Mesodermal cell (in vitro differentiated cells): ENCODE measurements around the gene PRKCI.

Experiments used
- H3K27ac ChIP-seq: 2 replicates; pipeline ENCODE4 v1.7.0; 2013; ENCODE audit warnings: mild to moderate bottlenecking, low read depth, low read length, moderate library complexity; ENCODE audit not compliant: severe bottlenecking
- H3K36me3 ChIP-seq: 2 replicates; pipeline ENCODE4 v1.7.1; 2013; ENCODE audit warnings: mild to moderate bottlenecking, low read length, moderate library complexity; ENCODE audit not compliant: control insufficient read depth, insufficient read depth
- H3K4me1 ChIP-seq: one replicate; pipeline ENCODE4 v1.7.1; 2013; ENCODE audit warnings: mild to moderate bottlenecking, low read length; ENCODE audit not compliant: insufficient read depth, control insufficient read depth, poor library complexity, severe bottlenecking
- H3K4me3 ChIP-seq: 2 replicates; pipeline ENCODE4 v1.7.0; 2013; ENCODE audit warnings: low read length, control low read depth, mild to moderate bottlenecking; ENCODE audit not compliant: insufficient read depth, poor library complexity, severe bottlenecking; ENCODE audit errors: extremely low read depth
- H3K9me3 ChIP-seq: 2 replicates; pipeline ENCODE4 v1.7.1; 2013; ENCODE audit warnings: mild to moderate bottlenecking, low read length, moderate library complexity; ENCODE audit not compliant: control insufficient read depth
- WGBS, 2 experiments: methylation state at CpG; one replicate each; pipeline ENCODE4 v1.1.5; 2013; ENCODE audit warnings: missing lambda C conversion rate in 2 of 2; ENCODE audit not compliant: insufficient coverage in 2 of 2; 5-methylcytosine and 5-hydroxymethylcytosine counted together

The PRKCI gene

GRCh38 chr3:170225166-170225565 is 2.9 kb downstream of the PRKCI start:
- H3K4me1 ChIP-seq = no peaks in the 10 kb centered on the region
- peaks cover 5% of the 10 kb centered on the region for H3K36me3 ChIP-seq
- H3K4me3 ChIP-seq = no peak overlapping the region
- no peak overlapping the region for H3K27ac ChIP-seq
- no peaks in the 10 kb centered on the region for H3K9me3 ChIP-seq
- 100% methylated on average over 1 of the region's 1 CpG; no CpG with 5 or more reads in 1 of the 2 experiments for WGBS, 2 experiments

GRCh38 chr3:170226426-170226960 is 4.3 kb downstream of the PRKCI start:
- Histone ChIP-seq H3K4me3 (no peak overlapping the region), H3K9me3 (no peaks in the 10 kb centered on the region), H3K4me1 (no peaks in the 10 kb centered on the region), H3K27ac (no peak overlapping the region), H3K36me3 (peaks cover 5% of the 10 kb centered on the region)
- WGBS, 2 experiments = no CpG with 5 or more reads among the region's 1 CpG

- Histone ChIP-seq H3K9me3 (no peaks in the 10 kb centered on the region), H3K4me3 (no peak overlapping the region), H3K36me3 (peaks cover 5% of the 10 kb centered on the region), H3K27ac (no peak overlapping the region), H3K4me1 (no peaks in the 10 kb centered on the region)
- 60% methylated on average over 1 of the region's 2 CpGs; no CpG with 5 or more reads in 1 of the 2 experiments for WGBS, 2 experiments
Observed at GRCh38 chr3:170228093-170228766, 6.0 kb downstream of the PRKCI start.

- 93 to 96% methylated on average over 5 of the region's 5 CpGs for WGBS, 2 experiments
- Histone ChIP-seq H3K9me3 (no peaks in the 10 kb centered on the region), H3K27ac (no peak overlapping the region)
Observed at GRCh38 chr3:170232266-170232665, 10.0 kb downstream of the PRKCI start.

GRCh38 chr3:170233530-170233929 is 11.3 kb downstream of the PRKCI start:
- no peak overlapping the region for H3K27ac ChIP-seq
- H3K36me3 ChIP-seq = peaks cover 26% of the 10 kb centered on the region
- no peak overlapping the region for H3K4me3 ChIP-seq
- no peaks in the 10 kb centered on the region for H3K4me1 ChIP-seq
- WGBS, 2 experiments = 100% methylated on average over 1 to 3 of the region's 6 CpGs
- H3K9me3 ChIP-seq = no peaks in the 10 kb centered on the region

More at GRCh38 chr3:170232266-170232665, 10.0 kb downstream of the PRKCI start:
- Histone ChIP-seq H3K36me3 (peaks cover 20% of the 10 kb centered on the region), H3K4me1 (no peaks in the 10 kb centered on the region), H3K4me3 (no peak overlapping the region)

- Histone ChIP-seq H3K27ac (no peak overlapping the region), H3K9me3 (no peaks in the 10 kb centered on the region), H3K4me3 (no peak overlapping the region), H3K4me1 (no peaks in the 10 kb centered on the region), H3K36me3 (peaks cover 38% of the 10 kb centered on the region)
- WGBS, 2 experiments = no CpG with 5 or more reads among the region's 1 CpG
Observed at GRCh38 chr3:170240142-170240541, 17.9 kb downstream of the PRKCI start.

GRCh38 chr3:170240671-170241070 is 18.4 kb downstream of the PRKCI start:
- Histone ChIP-seq H3K4me3 (no peak overlapping the region), H3K4me1 (no peaks in the 10 kb centered on the region), H3K9me3 (no peaks in the 10 kb centered on the region), H3K27ac (no peak overlapping the region), H3K36me3 (peaks cover 39% of the 10 kb centered on the region)

GRCh38 chr3:170244576-170244975 is 22.4 kb downstream of the PRKCI start:
- WGBS, 2 experiments = 80 to 100% methylated on average over 1 of the region's 2 CpGs
- peaks cover 34% of the 10 kb centered on the region for H3K36me3 ChIP-seq
- no peak overlapping the region for H3K27ac ChIP-seq
- H3K9me3 ChIP-seq = no peaks in the 10 kb centered on the region
- H3K4me3 ChIP-seq = no peak overlapping the region
- H3K4me1 ChIP-seq = no peaks in the 10 kb centered on the region

- H3K9me3 ChIP-seq = no peaks in the 10 kb centered on the region
- no peaks in the 10 kb centered on the region for H3K4me1 ChIP-seq
- no peak overlapping the region for H3K4me3 ChIP-seq
- H3K36me3 ChIP-seq = peaks cover 30% of the 10 kb centered on the region
- WGBS, 2 experiments = 100% methylated on average over 1 of the region's 1 CpG
- H3K27ac ChIP-seq = no peak overlapping the region
Observed at GRCh38 chr3:170247875-170248274, 25.7 kb downstream of the PRKCI start.

GRCh38 chr3:170256597-170256996 is 34.4 kb downstream of the PRKCI start:
- no peak overlapping the region for H3K27ac ChIP-seq
- H3K4me1 ChIP-seq = peaks cover 4% of the 10 kb centered on the region
- no peaks in the 10 kb centered on the region for H3K9me3 ChIP-seq
- no CpG with 5 or more reads among the region's 3 CpGs for WGBS, 2 experiments
- H3K36me3 ChIP-seq = peaks cover 24% of the 10 kb centered on the region
- H3K4me3 ChIP-seq = no peak overlapping the region

- H3K9me3 ChIP-seq = no peaks in the 10 kb centered on the region
- H3K4me1 ChIP-seq = peaks cover 4% of the 10 kb centered on the region
- peaks cover 25% of the 10 kb centered on the region for H3K36me3 ChIP-seq
- 94 to 100% methylated on average over 1 to 2 of the region's 2 CpGs for WGBS, 2 experiments
- no peak overlapping the region for H3K27ac ChIP-seq
- H3K4me3 ChIP-seq = no peak overlapping the region
Observed at GRCh38 chr3:170257145-170257544, 34.9 kb downstream of the PRKCI start.
